GM18517 (cell line): Measurements from ENCODE around the gene MAGEA9.
A peak's percentile ranks its signal among the peaks of the same experiment; 100 is the strongest.
"Not testable (repeated sequence)": the region's sequence is repeated elsewhere in the genome, so short reads cannot be mapped to it uniquely, and the experiment has no call there.

Source experiments
- ATAC-seq: cut with Tn5 transposase; IDR thresholded peaks from one replicate; pipeline ENCODE4 v1.9.1; 2021; ENCODE audit warnings: mild to moderate bottlenecking, moderate library complexity; ENCODE audit not compliant: unreplicated experiment

Gene MAGEA9, protein sequence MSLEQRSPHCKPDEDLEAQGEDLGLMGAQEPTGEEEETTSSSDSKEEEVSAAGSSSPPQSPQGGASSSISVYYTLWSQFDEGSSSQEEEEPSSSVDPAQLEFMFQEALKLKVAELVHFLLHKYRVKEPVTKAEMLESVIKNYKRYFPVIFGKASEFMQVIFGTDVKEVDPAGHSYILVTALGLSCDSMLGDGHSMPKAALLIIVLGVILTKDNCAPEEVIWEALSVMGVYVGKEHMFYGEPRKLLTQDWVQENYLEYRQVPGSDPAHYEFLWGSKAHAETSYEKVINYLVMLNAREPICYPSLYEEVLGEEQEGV

DNA sequence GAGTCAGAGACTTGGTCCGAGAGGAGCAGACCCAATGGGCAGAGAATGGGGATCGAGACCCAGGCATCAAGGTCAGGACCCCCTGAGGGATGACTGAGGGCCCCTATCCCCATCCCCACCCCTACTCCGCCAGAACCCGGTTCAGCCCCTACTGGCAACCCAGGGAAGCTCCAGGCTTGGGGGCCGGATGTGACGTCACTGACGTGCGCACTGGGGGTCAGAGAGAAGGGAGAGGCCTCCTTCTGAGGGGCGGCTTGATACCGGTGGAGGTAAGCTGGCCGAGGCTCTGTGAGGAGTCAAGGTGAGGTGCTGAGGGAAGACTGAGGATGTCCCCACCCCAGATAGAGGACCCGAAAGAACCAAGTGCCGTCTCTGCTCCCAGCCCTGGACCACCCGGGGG is at the start of gene MAGEA9:
Gene MAGEA9, plus strand, starts transcription at position 204 of the 400 bp plus-strand sequence. CDS start 4,281 bp downstream, outside the sequence.
- not testable (repeated sequence) for ATAC-seq

DNA sequence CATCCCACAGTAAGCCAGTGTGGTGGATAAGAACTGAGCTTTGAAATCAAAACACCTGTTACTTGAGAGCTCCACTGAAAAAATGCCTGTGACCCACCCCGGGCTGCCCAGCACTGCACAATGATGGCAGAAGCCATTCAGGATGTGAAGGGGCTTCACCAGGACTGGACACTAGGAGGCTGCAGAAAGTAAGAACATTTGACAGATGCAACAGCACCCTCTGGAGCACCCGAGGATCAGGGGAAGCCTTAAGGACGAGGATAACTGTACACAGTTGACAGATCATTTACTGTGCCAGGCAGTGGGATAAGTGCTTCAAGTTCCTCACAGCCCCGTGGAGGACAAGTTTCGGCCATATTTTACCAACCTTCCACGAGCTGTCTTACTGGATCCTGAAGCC is 39.5 kb upstream of the MAGEA9 start:
- not testable (repeated sequence) for ATAC-seq

DNA sequence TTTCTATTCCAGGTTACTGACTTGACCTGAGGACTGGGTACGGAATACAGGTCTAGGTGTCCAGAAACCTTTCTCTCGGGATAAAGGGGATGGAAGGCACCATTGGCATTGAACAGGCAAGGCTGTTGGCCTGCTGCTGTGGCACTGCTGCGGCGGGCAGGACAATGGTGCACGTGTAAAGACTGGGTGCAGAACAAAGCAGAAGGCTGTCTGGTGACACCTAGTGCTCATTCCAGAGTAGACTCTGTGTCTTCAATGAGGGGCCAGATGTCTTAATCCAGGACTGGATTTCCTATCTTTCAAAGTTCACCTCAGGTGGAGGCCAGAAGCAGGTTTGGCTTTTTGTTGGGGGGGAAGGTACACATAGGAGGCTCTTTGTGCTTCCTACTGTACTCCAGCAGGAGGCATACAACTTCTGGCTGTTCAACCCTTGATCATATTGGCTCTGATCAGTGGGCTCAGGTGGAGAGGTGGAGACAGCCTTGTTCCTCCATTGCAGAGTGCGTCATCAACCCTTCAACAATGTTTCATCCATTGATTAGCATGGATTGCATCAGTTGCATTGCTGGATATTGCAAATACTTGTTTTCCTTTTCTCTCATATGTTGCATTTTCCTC is 35.2 kb upstream of the MAGEA9 start:
- ATAC-seq: not testable (repeated sequence)

DNA sequence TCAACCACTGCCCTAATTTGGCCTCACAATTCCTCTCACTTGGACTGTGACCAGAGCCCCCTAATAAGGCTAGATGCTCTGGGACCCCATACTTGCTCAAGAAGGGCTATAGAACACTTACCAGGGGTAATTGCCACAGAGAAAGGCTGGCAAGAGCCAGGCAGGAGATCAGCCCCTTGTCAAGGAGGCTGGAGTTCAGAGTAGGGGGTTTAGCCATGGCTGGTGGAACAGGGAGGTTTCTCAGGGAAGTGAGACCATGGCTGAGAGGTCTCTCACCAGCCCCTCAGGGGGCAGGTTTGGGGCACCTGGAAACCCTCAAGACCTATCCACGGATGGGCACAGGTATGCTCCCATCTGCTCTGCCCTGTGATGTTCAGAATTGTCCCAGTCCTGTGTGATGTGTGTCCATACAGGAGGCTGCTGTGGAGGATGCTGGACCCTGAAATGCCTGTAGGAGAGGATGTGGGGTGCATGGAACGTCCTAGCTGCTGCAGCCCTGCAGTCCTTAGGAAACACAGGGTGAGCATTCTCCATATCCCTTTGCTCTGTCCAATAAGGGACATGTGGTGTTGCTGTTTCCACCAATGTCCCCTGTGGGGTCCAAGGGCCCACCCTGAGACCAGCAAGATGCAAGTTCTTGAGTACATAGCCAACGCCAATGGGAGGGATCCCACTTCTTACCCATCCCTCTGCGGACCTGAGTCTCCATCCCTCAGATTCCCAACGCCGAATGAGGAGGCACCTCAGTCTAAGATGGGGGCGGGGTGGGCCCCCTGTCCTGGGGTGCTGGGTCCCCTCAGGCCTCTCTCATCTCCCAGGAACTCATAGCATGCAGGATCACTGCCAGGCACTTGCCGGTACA is 24.3 kb upstream of the MAGEA9 start:
- ATAC-seq: no peak

DNA sequence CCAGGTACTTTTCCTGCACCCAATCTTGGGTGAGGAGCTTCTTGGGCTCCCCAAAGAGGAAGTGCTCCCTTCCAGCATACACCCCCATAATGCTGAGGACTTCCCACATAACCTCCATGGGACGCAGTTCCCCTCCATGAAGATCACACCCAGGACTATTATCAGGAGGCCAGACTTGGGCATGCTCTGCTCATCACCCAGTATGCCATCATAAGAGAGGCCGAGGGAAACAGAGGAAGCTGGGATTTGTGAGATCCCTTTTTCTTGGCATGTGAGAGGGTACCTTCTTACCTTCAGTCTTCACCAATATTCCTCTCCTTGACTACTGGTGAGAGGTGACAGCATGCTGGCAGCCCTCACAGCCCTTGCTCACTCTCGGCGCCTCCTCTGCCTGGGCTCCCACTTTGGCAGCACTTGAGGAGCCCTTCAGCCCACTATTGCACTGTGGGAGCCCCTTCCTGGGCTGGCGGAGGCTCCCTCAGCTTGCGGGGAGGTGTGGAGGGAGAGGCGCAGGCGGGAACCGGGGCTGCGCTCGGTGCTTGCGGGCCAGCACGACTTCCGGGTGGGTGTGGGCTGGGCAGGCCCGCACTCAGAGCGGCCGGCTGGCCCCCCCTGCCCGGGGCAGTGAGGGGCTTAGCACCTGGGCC is 23.5 kb upstream of the MAGEA9 start:
- ATAC-seq: no peak

DNA sequence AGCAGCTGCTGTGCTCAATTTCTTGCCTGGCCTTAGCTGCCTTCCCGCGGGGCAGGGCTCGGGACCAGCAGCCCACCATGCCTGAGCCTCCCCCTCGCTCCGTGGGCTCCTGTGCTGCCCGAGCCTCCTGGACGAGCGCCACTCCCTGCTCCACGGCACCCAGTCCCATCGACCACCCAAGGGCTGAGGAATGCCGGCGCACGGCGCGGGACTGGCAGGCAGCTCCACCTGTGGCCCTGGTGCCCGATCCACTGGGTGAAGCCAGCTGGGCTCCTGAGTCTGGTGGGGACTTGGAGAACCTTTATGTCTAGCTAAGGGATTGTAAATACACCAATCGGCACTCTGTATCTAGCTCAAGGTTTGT is 23.0 kb upstream of the MAGEA9 start:
- not testable (repeated sequence) for ATAC-seq

DNA sequence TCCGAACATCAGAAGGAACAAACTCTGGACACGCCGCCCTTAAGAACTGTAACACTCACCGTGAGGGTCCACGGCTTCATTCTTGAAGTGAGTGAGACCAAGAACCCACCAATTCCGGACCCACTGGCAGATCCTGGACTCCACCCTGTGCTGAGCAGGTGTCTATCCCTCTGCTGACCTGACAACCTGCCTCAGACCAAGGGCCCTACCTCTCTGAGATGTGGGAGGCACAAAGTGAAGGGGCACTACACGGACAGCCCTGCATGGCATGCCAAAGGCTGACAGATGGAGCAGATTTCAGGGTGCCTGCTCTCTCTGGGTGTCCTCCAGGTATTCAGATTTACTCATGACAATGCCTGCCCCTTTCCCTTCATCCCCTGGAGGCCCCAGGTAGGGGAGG is 21.9 kb upstream of the MAGEA9 start:
- ATAC-seq: no peak

DNA sequence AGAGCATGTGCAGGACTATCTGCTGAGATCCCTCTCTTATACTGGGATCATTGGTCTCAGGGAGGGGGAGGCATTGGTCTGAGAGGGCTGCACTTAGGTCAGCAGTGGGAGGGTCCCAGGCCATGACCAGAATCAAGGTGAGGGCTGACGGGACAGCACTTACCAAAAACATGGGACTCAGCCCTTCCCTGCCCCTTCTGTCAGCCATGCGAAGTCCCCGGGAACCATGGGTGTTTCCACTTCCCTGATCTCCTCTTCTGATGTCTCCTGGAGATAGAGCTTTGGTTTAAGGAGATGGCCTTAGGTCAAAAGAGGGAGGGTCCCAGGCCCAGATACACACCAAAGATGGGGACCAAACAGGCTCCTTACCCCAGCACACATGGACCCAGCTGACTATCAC is 20.8 kb upstream of the MAGEA9 start:
- no peak for ATAC-seq

DNA sequence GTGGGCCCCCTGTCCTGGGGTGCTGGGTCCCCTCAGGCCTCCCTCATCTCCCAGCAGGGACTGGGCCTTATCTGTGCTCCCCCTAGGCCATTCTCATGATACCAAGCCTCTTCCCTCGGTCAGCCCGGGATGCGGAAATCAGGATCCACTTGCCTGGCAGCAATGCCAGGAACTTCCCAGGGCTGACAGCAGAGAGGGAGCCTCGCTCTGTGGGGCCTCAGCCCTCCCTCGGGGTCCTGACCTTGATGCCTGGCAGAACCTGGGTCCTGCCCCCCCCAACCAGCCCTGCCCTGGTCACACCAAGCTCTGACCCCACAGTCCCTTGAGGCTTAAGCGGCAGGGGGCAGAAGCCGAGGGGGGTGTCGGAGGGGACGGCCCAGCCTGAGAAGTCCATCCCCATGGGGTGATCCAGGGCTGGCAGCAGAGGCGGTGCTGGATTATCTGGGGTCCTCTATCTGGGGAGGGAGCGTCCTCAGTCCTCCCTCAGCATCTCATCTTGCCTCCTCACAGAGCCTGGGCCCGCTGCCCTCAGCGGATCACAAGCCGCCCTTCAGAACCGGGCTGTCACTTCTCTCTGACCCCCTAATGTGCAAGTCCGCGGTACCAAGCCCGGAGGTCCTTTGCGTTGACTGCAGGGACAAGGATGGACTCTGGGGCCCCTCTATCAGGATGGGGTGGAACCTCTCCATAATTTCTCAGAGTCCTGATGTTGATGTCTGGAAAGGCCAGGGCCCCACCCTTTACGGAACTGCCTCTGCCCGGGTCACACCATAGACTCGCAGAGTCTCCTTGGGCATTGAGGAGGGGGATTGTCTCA is 19.7 kb upstream of the MAGEA9 start:
- not testable (repeated sequence) for ATAC-seq

DNA sequence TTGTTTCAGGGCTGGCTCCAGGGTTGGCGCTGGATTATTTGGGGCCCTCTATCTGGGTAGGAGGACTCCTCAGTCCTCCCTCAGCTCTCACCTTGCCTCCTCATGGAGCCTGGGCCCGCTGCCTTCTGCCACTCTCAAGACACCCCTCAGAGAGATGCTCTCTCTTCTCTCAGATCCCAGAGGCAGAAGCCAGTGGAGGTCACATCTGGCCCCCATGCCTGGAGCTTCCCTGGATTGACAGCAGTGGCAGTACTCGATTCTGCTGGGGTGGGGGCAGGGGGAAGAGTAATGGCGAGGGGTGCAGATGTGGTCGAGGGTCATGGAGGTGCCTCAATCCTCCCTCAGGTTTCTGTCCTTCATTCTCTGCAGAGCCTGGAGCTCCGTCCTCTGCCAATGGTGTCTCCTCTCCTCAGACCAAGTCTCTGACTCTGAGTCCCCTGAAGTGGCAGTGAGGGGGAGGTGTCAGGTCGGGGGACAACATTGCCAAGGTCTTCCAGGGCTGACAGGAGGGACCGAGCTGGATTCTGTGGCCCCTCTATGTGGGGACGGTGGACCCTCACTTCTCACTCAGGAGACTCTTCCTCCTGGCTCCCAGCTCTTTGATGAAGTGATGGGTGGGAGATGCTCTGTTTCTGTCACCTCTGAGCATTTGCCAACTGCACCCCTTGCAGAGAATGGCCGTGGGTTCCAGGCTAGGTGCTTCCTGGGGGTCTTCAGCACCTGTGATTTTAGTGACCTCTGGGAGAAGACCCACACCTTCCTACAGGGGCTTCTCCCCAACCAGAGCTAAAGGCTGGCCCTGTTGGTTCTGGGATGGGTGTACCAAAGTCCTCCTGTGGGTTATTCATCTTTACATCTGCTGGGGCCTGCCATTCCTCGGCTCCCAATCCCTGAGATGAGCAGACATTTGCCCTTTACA is 18.8 kb upstream of the MAGEA9 start:
- no peak for ATAC-seq

DNA sequence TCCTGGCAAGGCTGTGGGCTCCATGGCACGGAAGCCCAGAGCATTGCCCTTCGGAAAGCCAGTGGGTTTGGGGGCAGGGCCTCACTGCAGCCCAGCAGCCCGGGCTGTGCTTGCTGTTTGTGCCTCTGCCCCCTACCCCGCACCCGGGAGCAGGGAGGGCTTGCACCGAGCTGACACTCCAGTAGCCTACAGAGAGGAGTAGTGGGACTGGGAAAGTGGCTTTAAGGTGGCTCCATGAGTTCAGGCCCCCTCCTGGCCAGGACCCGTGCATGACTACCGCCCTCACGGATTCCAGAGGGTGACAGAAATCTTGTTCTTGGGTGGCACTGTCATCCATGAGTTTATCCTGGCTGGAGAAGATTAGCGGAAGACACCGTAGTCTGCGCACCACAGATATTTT is 11.4 kb upstream of the MAGEA9 start:
- ATAC-seq: not testable (repeated sequence)

DNA sequence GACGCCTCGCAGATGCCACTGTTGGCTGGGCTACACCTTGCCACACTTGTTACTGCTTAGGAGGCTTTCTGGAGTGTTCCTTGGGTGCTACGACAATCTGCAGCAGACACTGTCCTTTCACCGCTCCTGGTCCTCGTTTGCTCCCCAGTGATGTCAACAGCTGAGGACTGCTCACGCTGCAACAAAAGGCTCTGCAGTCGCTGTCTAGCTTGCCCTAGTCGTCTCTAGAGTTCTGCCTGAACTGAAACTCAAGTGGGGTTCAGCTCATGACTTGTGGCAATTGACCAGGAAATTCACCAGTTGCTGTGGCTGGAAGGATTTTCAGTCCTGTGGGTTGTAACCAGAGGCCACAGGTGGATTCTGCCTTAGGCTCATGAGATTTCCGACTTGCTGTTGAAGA is 8.7 kb upstream of the MAGEA9 start:
- not testable (repeated sequence) for ATAC-seq

DNA sequence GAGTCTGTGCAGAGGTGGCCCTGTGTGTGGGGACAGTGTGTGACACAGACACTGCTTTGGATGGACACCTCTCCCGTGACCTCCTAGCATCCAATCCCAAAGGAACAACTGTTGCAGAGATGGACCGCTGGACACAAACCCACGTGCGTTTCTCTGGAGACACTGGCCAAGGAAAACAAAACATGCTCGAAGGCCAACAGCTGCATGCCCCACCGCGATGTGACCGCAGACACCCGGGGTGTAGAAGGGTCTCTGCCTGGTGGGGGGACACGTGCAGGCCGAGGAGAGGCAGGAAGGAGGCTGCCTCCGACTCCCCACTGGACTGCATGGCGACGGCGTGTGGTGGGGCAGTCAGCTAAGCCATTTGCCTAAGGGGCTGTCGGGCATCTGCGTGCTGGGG is 8.0 kb upstream of the MAGEA9 start, which contains the start of gene HSFX1:
Gene HSFX1, plus strand, starts transcription at position 301 of the 400 bp plus-strand sequence. CDS start 614 bp downstream, outside the sequence.
- not testable (repeated sequence) for ATAC-seq

DNA sequence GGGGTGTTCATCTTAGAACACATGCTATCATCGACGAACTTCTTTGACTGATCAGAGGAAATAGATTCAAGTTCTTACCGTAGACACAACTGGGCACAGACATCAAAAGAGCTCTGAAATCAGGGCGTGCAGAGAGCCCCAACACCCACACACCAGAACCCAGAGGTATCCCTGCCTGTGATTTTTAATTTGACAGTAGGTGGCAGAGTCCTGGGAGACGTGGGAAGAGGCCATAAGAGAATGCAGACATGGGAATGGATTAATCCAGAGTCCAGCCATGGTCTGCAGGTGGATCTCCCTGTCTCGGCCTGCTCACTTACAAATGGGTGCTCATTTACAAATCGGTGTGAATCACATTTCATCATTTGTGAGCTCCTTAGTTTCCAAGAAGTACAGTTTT is 3.7 kb upstream of the MAGEA9 start:
- ATAC-seq: not testable (repeated sequence)

DNA sequence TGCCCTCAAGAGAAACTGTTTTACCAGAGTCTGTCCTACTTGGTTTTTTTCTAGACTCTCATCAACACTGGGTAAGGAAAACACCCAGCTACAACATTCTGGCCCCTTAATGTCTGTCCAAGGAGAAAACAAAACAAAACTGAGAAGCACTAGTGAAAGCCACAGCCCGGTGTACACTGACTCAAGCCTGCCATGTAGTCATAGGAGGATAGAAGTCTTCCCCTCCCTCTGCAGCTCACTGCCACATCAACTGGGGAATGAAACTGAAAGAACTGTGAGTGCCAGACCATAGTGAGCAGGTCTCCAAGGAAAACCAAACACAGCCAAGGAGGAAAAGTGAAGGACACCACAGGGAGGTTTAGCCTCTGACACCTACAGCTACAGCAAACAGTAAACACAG is 13.8 kb downstream of the MAGEA9 start:
- ATAC-seq: peak; percentile 100

DNA sequence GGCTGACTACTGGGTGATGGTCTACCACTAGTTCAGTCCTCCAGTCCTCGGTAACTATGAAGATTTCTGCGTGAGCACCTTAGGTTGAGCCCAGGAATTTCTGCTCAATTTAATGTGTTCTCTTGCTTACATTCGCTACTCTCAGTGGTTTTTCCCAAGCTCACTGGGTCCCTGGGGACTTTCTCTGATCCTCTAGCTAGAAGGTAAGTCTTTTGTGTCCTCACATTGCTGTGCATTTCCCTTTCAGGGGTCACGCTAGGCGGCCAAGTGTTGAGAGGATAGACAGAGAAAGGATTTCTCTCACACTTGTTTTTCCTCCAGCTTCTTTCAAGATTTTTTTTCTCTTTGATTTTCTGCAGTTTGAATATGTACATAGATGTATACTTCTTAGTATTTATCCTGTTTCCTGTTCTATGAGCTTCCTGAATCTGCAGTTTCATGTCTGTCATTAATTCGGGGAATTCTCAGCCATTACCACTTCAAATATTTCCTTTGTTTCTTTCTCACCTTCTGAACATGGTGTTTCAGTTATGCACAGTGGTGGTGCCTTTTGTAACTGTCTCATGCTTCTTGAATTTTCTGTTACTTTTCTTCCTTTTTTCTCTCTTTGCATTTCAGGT is 17.5 kb downstream of the MAGEA9 start:
- ATAC-seq: no peak

DNA sequence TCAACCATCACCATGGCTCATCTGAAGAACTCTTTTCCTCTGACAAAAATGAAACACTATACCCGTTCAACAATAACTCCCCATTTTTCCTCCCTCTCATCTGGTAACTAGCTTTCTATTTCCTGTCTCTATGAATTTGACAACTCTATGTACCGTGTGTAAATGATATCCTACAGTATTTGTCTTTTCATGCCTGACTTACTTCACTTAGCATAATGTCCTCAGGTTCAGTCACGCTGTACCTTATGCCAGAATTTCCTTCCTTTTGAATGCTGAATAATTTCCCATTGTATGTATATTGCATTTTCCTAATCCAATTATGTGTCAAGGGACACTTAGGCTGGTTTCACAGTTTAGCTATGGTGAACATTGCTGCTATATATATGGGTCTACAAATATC is 18.2 kb downstream of the MAGEA9 start:
- ATAC-seq: no peak

DNA sequence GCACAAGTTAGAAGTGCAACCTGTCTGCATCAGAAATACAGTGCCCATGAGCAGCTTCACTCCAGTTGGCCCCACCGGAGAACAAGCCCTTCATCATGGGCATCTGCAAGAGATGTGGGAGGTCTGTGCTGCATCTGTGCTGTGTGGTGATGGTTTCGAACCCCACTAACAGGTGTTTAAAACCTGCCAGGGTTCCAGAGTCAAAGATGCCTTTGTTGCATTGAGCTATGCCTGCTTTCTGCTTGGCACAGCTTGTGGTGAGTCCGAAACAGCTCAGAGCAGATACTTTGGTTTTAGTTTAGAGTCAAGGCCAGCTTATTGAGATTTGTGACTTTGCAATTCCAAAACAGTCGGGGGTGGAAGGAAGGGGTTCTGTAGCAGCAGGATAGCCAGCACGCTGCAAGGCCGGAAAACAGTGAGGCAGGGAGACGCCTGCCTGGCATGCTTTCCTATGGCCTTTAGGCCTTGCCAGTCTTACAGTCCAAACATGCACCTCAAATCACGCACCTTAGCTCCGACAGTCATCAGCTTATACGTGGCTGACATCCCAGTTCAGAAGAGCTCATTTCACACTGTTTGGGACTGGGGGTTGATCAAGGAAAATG is 21.8 kb downstream of the MAGEA9 start:
- ATAC-seq: no peak
